NCI-H1092 (cell line): Measurements from ENCODE around the gene HEBP2.
"Not testable (repeated sequence)": the region's sequence is repeated elsewhere in the genome, so short reads cannot be mapped to it uniquely, and the experiment has no call there.

ENCODE experiments used
- DNase-seq: peaks from one replicate; lab custom pipeline; 2025; lab: John Stamatoyannopoulos, UW

The HEBP2 gene, protein sequence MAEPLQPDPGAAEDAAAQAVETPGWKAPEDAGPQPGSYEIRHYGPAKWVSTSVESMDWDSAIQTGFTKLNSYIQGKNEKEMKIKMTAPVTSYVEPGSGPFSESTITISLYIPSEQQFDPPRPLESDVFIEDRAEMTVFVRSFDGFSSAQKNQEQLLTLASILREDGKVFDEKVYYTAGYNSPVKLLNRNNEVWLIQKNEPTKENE

GRCh38 chr6:138403801-138404665, at the start of gene HEBP2:
HEBP2 (plus strand) TSS chr6:138404223; CDS start chr6:138404496, 273 bp downstream.
- peak; percentile 87 for DNase-seq

GRCh38 chr6:138357928-138358327, 46.1 kb upstream of the HEBP2 start:
- DNase-seq = no peak

DNA sequence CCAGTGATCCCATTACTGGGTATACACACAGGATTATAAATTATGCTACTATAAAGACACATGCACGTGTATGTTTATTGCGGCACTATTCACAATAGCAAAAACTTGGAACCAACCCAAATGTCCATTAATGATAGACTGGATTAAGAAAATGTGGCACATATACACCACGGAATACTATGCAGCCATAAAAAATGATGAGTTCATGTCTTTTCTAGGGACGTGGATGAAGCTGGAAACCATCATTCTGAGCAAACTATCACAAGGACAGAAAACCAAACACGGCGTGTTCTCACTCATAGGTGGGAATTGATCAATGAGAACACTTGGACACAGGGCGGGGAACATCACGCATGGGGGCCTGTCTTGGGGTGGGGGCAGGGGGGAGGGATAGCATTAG, 35.3 kb upstream of the HEBP2 start:
- DNase-seq = not testable (repeated sequence)

- no peak for DNase-seq
Observed at GRCh38 chr6:138370631-138371451, 33.2 kb upstream of the HEBP2 start.

DNA sequence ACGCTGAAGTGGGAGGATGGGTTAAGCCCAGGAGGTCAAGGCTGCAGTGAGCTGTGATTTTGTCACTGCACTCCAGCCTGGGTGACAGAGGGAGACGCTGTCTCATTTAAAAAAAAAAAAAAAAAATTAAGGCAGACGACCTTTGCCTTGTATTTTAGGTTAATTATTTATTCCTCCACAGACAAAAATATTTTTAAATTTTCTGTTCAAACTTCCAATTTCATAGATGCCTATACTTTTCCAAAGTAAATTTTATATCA, 32.6 kb upstream of the HEBP2 start:
- no peak for DNase-seq

- no peak for DNase-seq
Observed at GRCh38 chr6:138371720-138372119, 32.3 kb upstream of the HEBP2 start.

DNA sequence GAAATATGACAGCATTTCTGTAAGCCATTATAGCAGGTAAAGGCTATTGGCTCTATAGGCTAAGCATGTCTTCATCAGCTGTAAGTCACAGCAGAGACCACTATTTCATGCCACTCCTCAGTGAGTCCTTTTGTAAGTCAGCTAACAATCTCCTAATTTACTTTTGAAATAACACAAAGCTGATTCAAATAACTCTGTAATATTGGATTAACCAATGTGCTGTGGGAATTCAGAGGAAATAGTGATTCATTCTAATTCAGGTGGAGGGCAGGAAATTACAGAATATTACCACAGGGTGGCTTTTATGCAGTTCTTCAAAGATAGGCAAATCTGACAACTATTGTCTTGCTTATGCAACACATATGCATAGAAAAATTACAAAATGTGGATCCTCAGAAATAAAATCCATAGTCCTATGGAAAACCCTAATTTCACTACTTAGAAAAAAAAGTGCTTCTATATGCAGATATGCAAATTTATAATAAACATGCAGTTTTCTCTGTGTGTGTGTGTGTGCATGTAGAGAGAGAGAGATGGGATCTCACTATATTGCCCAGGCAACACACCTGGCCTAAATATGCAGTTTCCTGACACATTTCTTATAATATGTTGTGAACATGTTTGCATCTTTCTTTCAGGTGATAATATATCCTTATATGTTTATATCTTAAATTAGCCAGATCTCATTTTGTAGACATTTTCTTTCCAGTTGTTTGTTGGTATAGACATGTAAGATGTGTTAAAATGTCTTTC, 31.1 kb upstream of the HEBP2 start:
- DNase-seq = no peak

DNA sequence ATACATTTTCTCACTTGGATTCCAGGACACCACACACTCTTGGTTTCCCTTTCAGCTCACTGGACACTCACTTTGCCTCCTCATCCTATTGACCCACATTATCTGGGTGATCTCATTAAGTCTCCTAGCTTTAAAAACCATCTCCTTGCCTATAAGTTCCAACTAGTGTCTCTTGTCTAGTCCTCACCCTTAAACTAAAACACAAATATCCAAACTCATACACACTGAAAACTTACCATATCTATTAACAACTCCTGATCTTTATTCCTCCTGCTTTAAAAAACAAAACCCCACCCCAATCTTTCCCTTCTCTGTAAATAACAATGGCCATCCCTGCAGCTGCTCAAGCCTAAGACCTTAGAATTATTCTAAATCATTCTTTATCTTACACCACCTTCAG, 29.8 kb upstream of the HEBP2 start:
- no peak for DNase-seq

- DNase-seq = no peak
Observed at GRCh38 chr6:138374815-138375214, 29.2 kb upstream of the HEBP2 start.

DNA sequence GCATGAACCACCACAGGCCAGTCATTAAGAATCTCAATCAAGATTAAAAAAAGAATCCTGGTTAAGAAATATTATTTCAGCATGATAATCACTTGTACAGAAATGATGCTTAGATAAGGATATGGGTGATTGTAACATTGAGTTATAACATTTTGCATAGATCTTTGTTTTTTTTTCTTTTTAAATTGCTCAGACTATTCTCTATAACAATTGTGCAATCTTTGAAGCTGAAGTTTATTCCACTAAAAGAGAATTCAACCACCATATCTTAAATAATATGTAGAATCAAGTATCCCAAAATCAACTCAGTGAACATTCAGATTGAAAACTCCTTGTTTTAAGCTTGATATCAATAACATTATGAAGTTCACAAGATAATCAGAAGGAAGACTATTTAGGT, 27.0 kb upstream of the HEBP2 start:
- DNase-seq = no peak

DNA sequence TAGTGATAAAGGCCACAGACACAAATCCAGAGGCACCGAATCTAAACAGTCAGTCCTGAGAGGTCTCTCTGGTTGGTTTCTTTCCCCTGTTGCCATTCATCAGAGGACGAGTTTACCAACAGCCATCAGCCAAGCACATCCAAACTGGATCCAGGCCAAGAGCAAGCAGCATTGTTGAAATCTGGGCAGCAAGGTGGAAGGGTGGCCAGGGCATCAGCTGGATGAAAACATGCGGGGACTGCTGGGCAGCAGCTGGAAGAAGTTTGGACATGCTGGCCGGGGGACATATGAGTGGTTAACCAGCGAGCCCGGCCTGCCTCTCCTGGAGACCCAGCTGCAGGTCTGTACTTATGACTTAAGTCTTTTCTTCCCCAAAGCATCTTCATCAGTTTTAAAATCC, 26.2 kb upstream of the HEBP2 start, which contains the start of gene SMIM28:
SMIM28 (plus strand) TSS at position 62 of the 400 bp plus-strand sequence; CDS start at position 230, 168 bp downstream.
- peak; percentile 51 for DNase-seq

GRCh38 chr6:138378463-138378862, 25.6 kb upstream of the HEBP2 start:
- DNase-seq = no peak

DNA sequence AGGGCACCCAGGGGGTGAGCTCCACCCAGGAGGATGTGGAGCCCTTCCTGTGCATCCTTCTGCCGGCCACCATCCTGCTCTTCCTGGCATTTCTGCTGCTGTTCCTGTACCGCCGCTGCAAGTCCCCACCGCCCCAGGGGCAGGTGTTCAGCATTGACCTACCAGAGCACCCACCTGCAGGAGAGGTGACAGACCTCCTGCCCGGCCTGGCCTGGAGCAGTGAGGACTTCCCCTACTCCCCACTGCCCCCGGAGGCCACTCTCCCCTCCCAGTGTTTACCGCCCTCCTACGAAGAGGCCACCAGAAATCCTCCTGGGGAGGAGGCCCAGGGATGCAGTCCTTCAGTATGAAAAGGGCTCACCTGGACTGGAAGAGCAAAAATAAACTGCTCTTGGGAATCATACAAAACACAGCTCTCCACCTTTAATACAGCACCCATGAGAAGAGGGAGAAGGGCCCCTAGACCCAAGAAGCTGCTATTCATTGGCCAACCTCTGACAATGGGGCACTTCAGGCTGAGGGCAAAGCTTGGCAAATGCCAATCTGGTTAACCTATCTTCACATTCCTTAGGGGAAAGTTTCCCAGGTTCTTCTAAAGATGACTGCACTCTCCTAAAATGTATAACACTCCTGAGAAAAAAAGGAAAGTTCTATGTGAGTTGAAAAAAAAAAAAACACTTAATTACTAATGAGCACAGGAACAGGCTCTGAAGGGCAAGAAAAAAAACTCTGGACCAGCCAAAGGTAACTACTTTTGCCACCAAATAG, 21.3 kb upstream of the HEBP2 start:
- no peak for DNase-seq

DNA sequence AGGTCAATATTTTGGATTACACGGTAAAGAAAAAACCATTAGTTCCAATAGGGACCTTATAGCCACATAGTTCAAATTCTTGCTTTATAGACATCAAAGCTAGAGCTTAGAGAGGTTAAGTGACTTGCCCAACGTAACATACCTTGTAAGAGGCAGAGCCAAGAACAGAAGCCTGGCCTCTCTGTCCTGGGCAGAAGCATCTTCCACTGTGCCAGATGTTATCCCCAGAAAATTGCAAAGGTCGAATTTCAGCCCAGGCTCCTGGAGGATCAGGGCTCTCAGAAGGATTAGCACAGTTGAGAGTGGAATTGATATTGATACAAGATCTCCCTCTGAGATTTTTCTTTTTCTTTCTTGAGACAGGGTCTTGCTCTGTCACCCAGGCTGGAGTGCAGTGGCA, 20.2 kb upstream of the HEBP2 start:
- no peak for DNase-seq

- no peak for DNase-seq
Observed at GRCh38 chr6:138386897-138387296, 17.1 kb upstream of the HEBP2 start.

- DNase-seq = peak; percentile 37
Observed at GRCh38 chr6:138387577-138388368, 16.2 kb upstream of the HEBP2 start.

- no peak for DNase-seq
Observed at GRCh38 chr6:138389551-138389950, 14.5 kb upstream of the HEBP2 start.

GRCh38 chr6:138393871-138394783, 9.9 kb upstream of the HEBP2 start:
- no peak for DNase-seq

GRCh38 chr6:138396709-138397108, 7.3 kb upstream of the HEBP2 start:
- no peak for DNase-seq
